Measurements from ENCODE around the gene HPSE2. TPM values are rescaled to one million over a fixed set of nuclear protein-coding genes. Genes with fewer than 3 reads are reported as not detected.

The HPSE2 gene
- total RNA-seq, 1 donor from 2014 or later, result not detected

GRCh38 chr10:99123336-99123735, 112.3 kb downstream of the HPSE2 start:
- Histone ChIP-seq H3K4me1 (no peaks in the 10 kb centered on the region), H3K27ac (no peak overlapping the region), H3K36me3 (no peaks in the 10 kb centered on the region), H3K27me3 (no peaks in the 10 kb centered on the region), H3K4me3 (no peak overlapping the region), H3K9me3 (no peaks in the 10 kb centered on the region)
- DNase-seq (ENCODE audit: low spot score in 2 of 2), result no peak
- no peak for TF ChIP-seq CTCF (IDR thresholded peaks at IDR 0.05)
- intact Hi-C loops (cut with DNase I), result loop anchor here (5.0 kb wide), 1 partner anchor 151 kb away; no protein-coding TSS in a partner anchor

- no peak overlapping the region for H3K4me3 ChIP-seq
- TF ChIP-seq CTCF (IDR thresholded peaks at IDR 0.05), result no peak
- no peaks in the 10 kb centered on the region for H3K27me3 ChIP-seq
- intact Hi-C loops (cut with DNase I), result no loop called here
- no peaks in the 10 kb centered on the region for H3K36me3 ChIP-seq
- no peak for DNase-seq (ENCODE audit: low spot score in 2 of 2)
- no peaks in the 10 kb centered on the region for H3K4me1 ChIP-seq
- H3K27ac ChIP-seq, result no peak overlapping the region
- no peaks in the 10 kb centered on the region for H3K9me3 ChIP-seq
Observed at GRCh38 chr10:99119258-99119748, 116.3 kb downstream of the HPSE2 start.

GRCh38 chr10:99115703-99116102, 119.9 kb downstream of the HPSE2 start:
- no peak for DNase-seq (ENCODE audit: low spot score in 2 of 2)
- Histone ChIP-seq H3K27ac (no peak overlapping the region), H3K4me1 (no peaks in the 10 kb centered on the region), H3K9me3 (no peaks in the 10 kb centered on the region), H3K27me3 (no peaks in the 10 kb centered on the region), H3K4me3 (no peak overlapping the region), H3K36me3 (no peaks in the 10 kb centered on the region)
- intact Hi-C loops (cut with DNase I), result no loop called here
- TF ChIP-seq CTCF (IDR thresholded peaks at IDR 0.05), result no peak

- TF ChIP-seq CTCF (IDR thresholded peaks at IDR 0.05), result no peak
- intact Hi-C loops (cut with DNase I), result no loop called here
- Histone ChIP-seq H3K36me3 (no peaks in the 10 kb centered on the region), H3K9me3 (no peaks in the 10 kb centered on the region), H3K27ac (peak overlapping the region in 1 of 2 donors; percentile 33), H3K4me3 (no peak overlapping the region), H3K27me3 (no peaks in the 10 kb centered on the region), H3K4me1 (peaks cover 0 to under 1% of the 10 kb centered on the region in 2 donors)
- no peak for DNase-seq (ENCODE audit: low spot score in 2 of 2)
Observed at GRCh38 chr10:99085358-99085757, 150.3 kb downstream of the HPSE2 start.

GRCh38 chr10:99084161-99084560, 151.5 kb downstream of the HPSE2 start:
- H3K4me3 ChIP-seq, result no peak overlapping the region
- H3K4me1 ChIP-seq, result peaks cover 0 to 11% of the 10 kb centered on the region in 2 donors
- peak overlapping the region; percentile 33 to 45 for H3K27ac ChIP-seq
- no peaks in the 10 kb centered on the region for H3K36me3 ChIP-seq
- H3K27me3 ChIP-seq, result no peaks in the 10 kb centered on the region
- no peak for DNase-seq (ENCODE audit: low spot score in 2 of 2)
- TF ChIP-seq CTCF (IDR thresholded peaks at IDR 0.05), result no peak
- intact Hi-C loops (cut with DNase I), result no loop called here
- no peaks in the 10 kb centered on the region for H3K9me3 ChIP-seq
